ENCODE results near the gene CCDC12.

CCDC12 gene

GRCh38 chr3:46894256-46894655 lies 82.3 kb downstream of the CCDC12 start:
- no peak overlapping the region for H3K4me3 ChIP-seq (ENCODE audit: low read depth, low read length)
- TF ChIP-seq CTCF (IDR thresholded peaks at IDR 0.05; ENCODE audit: low read depth, low read length, missing control alignments), result no peak

GRCh38 chr3:46893763-46894162 lies 82.8 kb downstream of the CCDC12 start:
- no peak for TF ChIP-seq CTCF (IDR thresholded peaks at IDR 0.05; ENCODE audit: low read depth, low read length, missing control alignments)
- DNase-seq (ENCODE audit: low read depth), result no peak
- no peak overlapping the region for H3K4me3 ChIP-seq (ENCODE audit: low read depth, low read length)

More at GRCh38 chr3:46894256-46894655, 82.3 kb downstream of the CCDC12 start:
- DNase-seq (ENCODE audit: low read depth), result no peak

- no peak for DNase-seq (ENCODE audit: low read depth)
- no peak for TF ChIP-seq CTCF (IDR thresholded peaks at IDR 0.05; ENCODE audit: low read depth, low read length, missing control alignments)
- H3K4me3 ChIP-seq (ENCODE audit: low read depth, low read length), result no peak overlapping the region
These were observed 83.3 kb downstream of the CCDC12 start for GRCh38 chr3:46893146-46893748.

- no peak for DNase-seq (ENCODE audit: low read depth)
- no peak for TF ChIP-seq CTCF (IDR thresholded peaks at IDR 0.05; ENCODE audit: low read depth, low read length, missing control alignments)
- peak overlapping the region; percentile 20; the same call in 1 of the 2 replicates for H3K4me3 ChIP-seq (ENCODE audit: low read depth, low read length)
These were observed 84.0 kb downstream of the CCDC12 start for GRCh38 chr3:46892285-46893145.

- no peak overlapping the region for H3K4me3 ChIP-seq (ENCODE audit: low read depth, low read length)
- no peak for TF ChIP-seq CTCF (IDR thresholded peaks at IDR 0.05; ENCODE audit: low read depth, low read length, missing control alignments)
- DNase-seq (ENCODE audit: low read depth), result no peak
These were observed 85.4 kb downstream of the CCDC12 start for GRCh38 chr3:46891132-46891531.

- TF ChIP-seq CTCF (IDR thresholded peaks at IDR 0.05; ENCODE audit: low read depth, low read length, missing control alignments), result no peak
These were observed 86.4 kb downstream of the CCDC12 start for GRCh38 chr3:46890132-46890531.

More at GRCh38 chr3:46890132-46890531, 86.4 kb downstream of the CCDC12 start:
- no peak for DNase-seq (ENCODE audit: low read depth)
- no peak overlapping the region for H3K4me3 ChIP-seq (ENCODE audit: low read depth, low read length)
